Measurements from ENCODE around the gene NID1. TPM values are rescaled to one million over a fixed set of nuclear protein-coding genes. Genes with fewer than 3 reads are reported as not detected.
"Not testable (repeated sequence)": the region's sequence is repeated elsewhere in the genome, so short reads cannot be mapped to it uniquely, and the experiment has no call there.

NID1 gene
- total RNA-seq, 2 experiments from 2014 or later = 0.05 to 0.07 TPM

GRCh38 chr1:236103646-236104218 lies 38.8 kb upstream of the NID1 start:
- Mint-ChIP-seq H3K4me1 (ENCODE audit: low read depth) (peaks cover 5% of the 10 kb centered on the region), H3K27me3 (no peaks in the 10 kb centered on the region), H3K9me3 (no peaks in the 10 kb centered on the region), H3K27ac (no peak overlapping the region), H3K4me3 (no peak overlapping the region), H3K36me3 (no peaks in the 10 kb centered on the region)
- intact Hi-C loops (cut with micrococcal nuclease) = loop anchor here (1.0 to 10.0 kb wide), 5 partner anchors 387 to 1459 kb away; partner anchors contain the start of gene HEATR1
- ChIA-PET POLR2A (no interaction called here), CTCF (interaction anchor here (0.9 to 2.5 kb wide), 9 partner anchors 11 to 1458 kb away, joined by 3 to 17 read pairs (median 3); partner anchors contain the start of gene ERO1B)
- DNase-seq = peak; percentile 69

- Mint-ChIP-seq H3K4me3 (no peak overlapping the region), H3K27me3 (no peaks in the 10 kb centered on the region), H3K9me3 (no peaks in the 10 kb centered on the region), H3K27ac (no peak overlapping the region), H3K36me3 (no peaks in the 10 kb centered on the region), H3K4me1 (ENCODE audit: low read depth) (peaks cover 5% of the 10 kb centered on the region)
- intact Hi-C loops (cut with micrococcal nuclease) = loop anchor here (1.0 to 10.0 kb wide), 5 partner anchors 387 to 1459 kb away; partner anchors contain the start of gene HEATR1
- CTCF ChIA-PET = no interaction called here
- POLR2A ChIA-PET = no interaction called here
- DNase-seq = no peak
Observed at GRCh38 chr1:236103059-236103458, 38.2 kb upstream of the NID1 start.

DNA sequence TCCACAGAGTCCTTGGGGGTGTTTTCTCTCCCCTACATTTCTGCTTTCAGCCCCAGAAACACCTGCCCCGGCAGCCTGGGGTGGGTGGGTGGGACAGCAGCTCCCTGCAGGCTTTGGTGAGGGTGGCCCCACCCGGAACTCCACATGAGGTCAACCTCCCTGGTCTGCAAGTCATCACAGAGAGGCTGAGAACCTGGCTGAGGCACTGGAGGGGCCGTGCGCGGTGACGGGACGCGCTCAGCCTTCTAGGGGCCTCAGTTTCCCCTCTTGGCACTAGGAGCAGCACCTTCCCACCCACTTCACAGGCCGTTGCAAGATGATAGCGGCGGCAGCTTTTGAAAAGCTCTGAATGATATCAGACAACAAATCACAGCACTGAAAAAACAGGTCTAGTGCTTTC lies 37.7 kb upstream of the NID1 start:
- H3K4me1 Mint-ChIP-seq (ENCODE audit: low read depth) = peaks cover 5% of the 10 kb centered on the region
- no peak overlapping the region for H3K4me3 Mint-ChIP-seq
- no peak overlapping the region for H3K27ac Mint-ChIP-seq
- CTCF ChIA-PET = interaction anchor here (0.6 kb wide), 1 partner anchor 140 kb away, joined by 3 read pairs; no protein-coding TSS in a partner anchor
- POLR2A ChIA-PET = no interaction called here
- no peak for DNase-seq
- peaks cover 1% of the 10 kb centered on the region for H3K9me3 Mint-ChIP-seq
- intact Hi-C loops (cut with micrococcal nuclease) = loop anchor here (1.0 to 10.0 kb wide), 5 partner anchors 388 to 1460 kb away; partner anchors contain the start of gene HEATR1
- H3K27me3 Mint-ChIP-seq = no peaks in the 10 kb centered on the region
- H3K36me3 Mint-ChIP-seq = no peaks in the 10 kb centered on the region

DNA sequence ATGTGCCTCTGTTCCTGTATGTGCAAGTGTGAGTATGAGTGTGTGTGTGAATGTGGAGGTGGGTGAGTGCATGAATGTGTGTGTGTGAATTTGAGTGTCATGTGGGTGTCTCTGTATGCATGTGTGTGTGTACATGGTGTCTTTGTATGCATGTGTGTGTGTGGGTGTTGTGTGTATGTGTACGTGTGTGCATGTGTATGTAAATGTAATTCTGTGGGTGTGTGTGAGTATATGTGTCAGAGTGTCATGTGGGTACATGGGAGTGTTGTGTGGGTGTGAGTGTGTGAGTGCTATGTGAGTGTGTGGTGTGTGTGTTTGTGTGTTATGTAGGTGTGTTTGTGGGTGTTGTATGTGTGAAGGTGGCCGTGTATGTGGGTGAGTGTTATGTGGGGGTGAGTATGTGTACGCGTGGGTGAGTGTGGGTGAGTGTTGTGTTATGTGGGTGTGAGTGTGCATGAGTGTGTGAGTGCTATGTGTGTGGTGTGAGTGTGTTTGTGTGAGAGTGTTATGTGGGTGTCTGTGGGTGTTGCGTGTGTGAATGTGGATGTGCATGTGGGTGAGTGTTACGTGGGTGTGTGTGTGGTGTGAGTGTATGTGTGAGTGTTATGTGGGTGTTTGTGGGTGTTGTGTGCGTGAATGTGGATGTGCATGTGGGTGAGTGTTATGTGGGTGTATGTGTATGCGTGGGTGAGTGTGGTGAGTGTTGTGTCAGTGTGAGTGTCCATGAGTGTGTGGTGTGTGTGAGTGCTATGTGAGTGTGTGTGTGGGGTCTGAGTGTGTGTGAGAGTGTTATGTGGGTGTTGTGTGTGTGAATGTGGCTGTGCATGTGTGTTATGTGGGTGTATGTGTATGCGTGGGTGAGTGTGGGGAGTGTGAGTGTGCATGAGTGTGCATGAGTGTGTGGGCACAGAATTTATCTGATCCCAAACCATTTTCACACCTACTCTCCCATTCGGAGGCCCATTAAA lies 36.6 kb upstream of the NID1 start:
- ChIA-PET CTCF (no interaction called here), POLR2A (no interaction called here)
- Mint-ChIP-seq H3K9me3 (peaks cover 10% of the 10 kb centered on the region), H3K4me1 (ENCODE audit: low read depth) (peaks cover 7% of the 10 kb centered on the region), H3K4me3 (no peak overlapping the region), H3K27me3 (no peaks in the 10 kb centered on the region), H3K27ac (no peak overlapping the region), H3K36me3 (peaks cover 6% of the 10 kb centered on the region)
- no peak for DNase-seq
- intact Hi-C loops (cut with micrococcal nuclease) = loop anchor here (5.0 to 10.0 kb wide), 4 partner anchors 503 to 1461 kb away; partner anchors contain the start of gene HEATR1

GRCh38 chr1:236100799-236101198 lies 35.9 kb upstream of the NID1 start:
- peaks cover 11% of the 10 kb centered on the region for H3K9me3 Mint-ChIP-seq
- CTCF ChIA-PET = no interaction called here

GRCh38 chr1:236099355-236099974 lies 34.6 kb upstream of the NID1 start:
- DNase-seq = no peak
- Mint-ChIP-seq H3K36me3 (peaks cover 8% of the 10 kb centered on the region), H3K27ac (no peak overlapping the region), H3K4me3 (no peak overlapping the region), H3K4me1 (ENCODE audit: low read depth) (peaks cover 8% of the 10 kb centered on the region), H3K9me3 (peaks cover 11% of the 10 kb centered on the region), H3K27me3 (peaks cover 8% of the 10 kb centered on the region)
- CTCF ChIA-PET = interaction anchor here (0.6 kb wide), 1 partner anchor 386 kb away, joined by 3 read pairs; no protein-coding TSS in a partner anchor
- intact Hi-C loops (cut with micrococcal nuclease) = no loop called here
- POLR2A ChIA-PET = interaction anchor here (0.6 kb wide), 1 partner anchor 138 kb away, joined by 3 read pairs; no protein-coding TSS in a partner anchor

More at GRCh38 chr1:236100799-236101198, 35.9 kb upstream of the NID1 start:
- POLR2A ChIA-PET = no interaction called here
- no peak for DNase-seq
- peaks cover 1% of the 10 kb centered on the region for H3K27me3 Mint-ChIP-seq
- H3K36me3 Mint-ChIP-seq = peaks cover 8% of the 10 kb centered on the region
- peaks cover 8% of the 10 kb centered on the region for H3K4me1 Mint-ChIP-seq (ENCODE audit: low read depth)
- intact Hi-C loops (cut with micrococcal nuclease) = loop anchor here (5.0 to 10.0 kb wide), 4 partner anchors 504 to 1462 kb away; partner anchors contain the start of gene HEATR1
- no peak overlapping the region for H3K27ac Mint-ChIP-seq
- no peak overlapping the region for H3K4me3 Mint-ChIP-seq

- Mint-ChIP-seq H3K27ac (no peak overlapping the region), H3K36me3 (peaks cover 8% of the 10 kb centered on the region), H3K27me3 (peaks cover 10% of the 10 kb centered on the region), H3K9me3 (peaks cover 11% of the 10 kb centered on the region), H3K4me1 (ENCODE audit: low read depth) (peaks cover 6% of the 10 kb centered on the region), H3K4me3 (no peak overlapping the region)
- DNase-seq = no peak
- CTCF ChIA-PET = no interaction called here
- POLR2A ChIA-PET = no interaction called here
- intact Hi-C loops (cut with micrococcal nuclease) = no loop called here
Observed at GRCh38 chr1:236098267-236098666, 33.4 kb upstream of the NID1 start.

- POLR2A ChIA-PET; H3K4me1 Mint-ChIP-seq (ENCODE audit: low read depth); H3K36me3 Mint-ChIP-seq; CTCF ChIA-PET; intact Hi-C loops (cut with micrococcal nuclease); H3K27me3 Mint-ChIP-seq: not testable (repeated sequence)
- H3K27ac Mint-ChIP-seq = peak overlapping the region; percentile 87
- DNase-seq = peak; percentile 91
- H3K4me3 Mint-ChIP-seq = peak overlapping the region; percentile 42
- H3K9me3 Mint-ChIP-seq = peaks cover 11% of the 10 kb centered on the region
Observed at GRCh38 chr1:236096660-236097482, 32.0 kb upstream of the NID1 start.

DNA sequence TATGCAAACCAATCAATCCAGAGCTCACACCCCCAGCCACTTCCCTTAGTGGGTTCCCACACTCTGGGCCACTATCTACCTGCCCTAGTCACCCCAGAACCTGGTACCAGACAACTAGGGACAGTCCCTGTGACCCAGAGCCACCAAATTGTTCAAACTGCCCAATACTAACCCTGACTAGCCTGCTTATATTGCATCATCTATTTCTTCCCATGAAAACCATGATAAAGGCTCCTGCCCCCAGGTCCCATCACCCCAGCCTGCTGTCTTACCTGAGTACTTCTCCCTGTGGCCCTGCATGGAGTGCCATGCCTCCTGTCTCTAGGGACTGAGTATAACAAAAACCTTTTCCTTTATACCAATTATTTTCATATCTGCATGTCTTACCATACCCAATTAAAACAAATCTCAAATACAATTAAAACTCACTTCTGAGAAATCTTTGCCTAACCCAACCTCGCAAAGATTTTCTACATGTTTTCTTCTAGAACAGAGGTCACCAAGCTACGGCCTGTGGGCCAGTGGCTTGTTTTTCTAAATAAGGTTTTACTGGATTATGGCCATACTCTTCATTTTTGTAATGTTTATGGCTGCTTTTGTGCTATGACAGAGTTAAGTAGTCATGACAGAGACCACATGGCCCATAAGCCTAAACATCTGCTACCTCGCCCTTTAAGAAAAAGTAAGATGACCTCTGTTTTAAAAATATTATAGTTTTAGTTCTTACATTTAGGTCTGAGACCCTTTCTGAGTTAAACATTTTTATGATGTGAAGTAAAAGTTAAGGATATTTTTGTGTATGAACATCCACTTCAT lies 31.0 kb upstream of the NID1 start:
- intact Hi-C loops (cut with micrococcal nuclease) = no loop called here
- peaks cover 8% of the 10 kb centered on the region for H3K36me3 Mint-ChIP-seq

DNA sequence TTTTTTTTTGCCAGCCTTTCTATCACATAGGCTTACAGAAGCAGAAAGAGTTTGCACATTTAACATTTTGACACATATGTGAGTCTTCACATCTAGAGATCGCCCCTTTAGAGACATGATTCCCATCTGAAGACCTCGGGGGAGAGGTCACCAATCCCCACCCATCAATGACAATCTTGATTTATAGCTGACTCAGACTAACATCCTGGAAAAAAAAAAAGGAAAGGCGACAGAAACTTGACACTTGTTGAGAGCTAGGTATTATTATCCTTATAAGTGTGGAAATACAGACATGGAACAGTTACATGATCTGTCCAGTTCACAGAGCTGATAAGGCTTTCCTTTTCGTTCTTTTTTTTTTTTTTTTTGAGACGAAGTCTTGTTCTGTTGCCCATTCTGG lies 28.0 kb upstream of the NID1 start:
- intact Hi-C loops (cut with micrococcal nuclease) = no loop called here
- CTCF ChIA-PET = no interaction called here
- no peak for DNase-seq
- peaks cover 6% of the 10 kb centered on the region for H3K4me1 Mint-ChIP-seq (ENCODE audit: low read depth)
- peaks cover 8% of the 10 kb centered on the region for H3K36me3 Mint-ChIP-seq
- POLR2A ChIA-PET = no interaction called here
- H3K9me3 Mint-ChIP-seq = peaks cover 11% of the 10 kb centered on the region
- no peak overlapping the region for H3K4me3 Mint-ChIP-seq
- peaks cover 12% of the 10 kb centered on the region for H3K27me3 Mint-ChIP-seq
- H3K27ac Mint-ChIP-seq = no peak overlapping the region

More for the DNA sequence above, 31.0 kb upstream of the NID1 start:
- POLR2A ChIA-PET = no interaction called here
- Mint-ChIP-seq H3K4me3 (no peak overlapping the region), H3K4me1 (ENCODE audit: low read depth) (peaks cover 6% of the 10 kb centered on the region), H3K27ac (peak overlapping the region; percentile 51), H3K27me3 (peaks cover 10% of the 10 kb centered on the region), H3K9me3 (peaks cover 11% of the 10 kb centered on the region)
- no peak for DNase-seq
- CTCF ChIA-PET = no interaction called here

- Mint-ChIP-seq H3K4me3 (no peak overlapping the region), H3K27ac (no peak overlapping the region), H3K9me3 (peaks cover 6% of the 10 kb centered on the region), H3K27me3 (peaks cover 15% of the 10 kb centered on the region), H3K4me1 (ENCODE audit: low read depth) (peaks cover 4% of the 10 kb centered on the region), H3K36me3 (peaks cover 6% of the 10 kb centered on the region)
- intact Hi-C loops (cut with micrococcal nuclease) = no loop called here
- DNase-seq = no peak
- ChIA-PET POLR2A (no interaction called here), CTCF (no interaction called here)
Observed at GRCh38 chr1:236091933-236092318, 27.0 kb upstream of the NID1 start.
